Measurements from ENCODE around the gene SETD5.

DNA sequence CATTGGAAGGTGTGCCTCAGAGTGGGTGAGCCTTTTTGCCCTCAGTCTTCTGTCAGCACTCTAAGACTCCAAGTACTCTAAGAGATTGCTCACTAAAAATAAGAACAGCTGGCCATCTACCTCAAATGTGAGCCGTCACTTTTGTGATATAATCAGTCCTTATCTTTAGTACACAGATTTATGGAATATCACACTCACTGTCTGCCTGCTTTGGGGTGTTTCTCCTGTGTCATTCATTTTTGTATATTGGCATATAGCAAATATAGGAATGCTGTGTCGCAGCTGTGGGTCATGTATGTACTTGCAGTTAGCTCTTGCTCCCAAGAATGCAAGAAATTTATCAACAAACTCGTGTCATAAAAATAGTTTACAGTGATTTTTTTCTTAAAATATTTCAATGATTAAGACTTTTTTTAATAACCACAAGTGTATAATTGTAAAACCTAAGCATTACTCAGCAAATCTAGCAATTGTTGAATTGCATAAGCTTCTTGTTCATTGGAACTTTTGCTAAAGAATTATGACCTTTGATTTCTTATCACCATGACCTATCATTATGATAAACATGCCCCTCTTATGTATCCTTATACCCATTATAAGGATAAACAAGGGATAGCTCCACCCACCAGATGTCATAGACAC lies 18.8 kb downstream of the SETD5 start:
- TF ChIP-seq, protein P1, sequence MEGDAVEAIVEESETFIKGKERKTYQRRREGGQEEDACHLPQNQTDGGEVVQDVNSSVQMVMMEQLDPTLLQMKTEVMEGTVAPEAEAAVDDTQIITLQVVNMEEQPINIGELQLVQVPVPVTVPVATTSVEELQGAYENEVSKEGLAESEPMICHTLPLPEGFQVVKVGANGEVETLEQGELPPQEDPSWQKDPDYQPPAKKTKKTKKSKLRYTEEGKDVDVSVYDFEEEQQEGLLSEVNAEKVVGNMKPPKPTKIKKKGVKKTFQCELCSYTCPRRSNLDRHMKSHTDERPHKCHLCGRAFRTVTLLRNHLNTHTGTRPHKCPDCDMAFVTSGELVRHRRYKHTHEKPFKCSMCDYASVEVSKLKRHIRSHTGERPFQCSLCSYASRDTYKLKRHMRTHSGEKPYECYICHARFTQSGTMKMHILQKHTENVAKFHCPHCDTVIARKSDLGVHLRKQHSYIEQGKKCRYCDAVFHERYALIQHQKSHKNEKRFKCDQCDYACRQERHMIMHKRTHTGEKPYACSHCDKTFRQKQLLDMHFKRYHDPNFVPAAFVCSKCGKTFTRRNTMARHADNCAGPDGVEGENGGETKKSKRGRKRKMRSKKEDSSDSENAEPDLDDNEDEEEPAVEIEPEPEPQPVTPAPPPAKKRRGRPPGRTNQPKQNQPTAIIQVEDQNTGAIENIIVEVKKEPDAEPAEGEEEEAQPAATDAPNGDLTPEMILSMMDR (IDR thresholded peaks at IDR 0.05): no peak
- TF ChIP-seq POLR2A (IDR thresholded peaks at IDR 0.05): no peak

Data from uterus (tissue), 2 donors.